NCI-H2227 (cell line): Measurements from ENCODE around the gene SH3BP5.

ENCODE experiments used
- DNase-seq: peaks from one replicate; lab custom pipeline; 2025; ENCODE audit not compliant: unreplicated experiment; lab: John Stamatoyannopoulos, UW

The SH3BP5 gene

DNA sequence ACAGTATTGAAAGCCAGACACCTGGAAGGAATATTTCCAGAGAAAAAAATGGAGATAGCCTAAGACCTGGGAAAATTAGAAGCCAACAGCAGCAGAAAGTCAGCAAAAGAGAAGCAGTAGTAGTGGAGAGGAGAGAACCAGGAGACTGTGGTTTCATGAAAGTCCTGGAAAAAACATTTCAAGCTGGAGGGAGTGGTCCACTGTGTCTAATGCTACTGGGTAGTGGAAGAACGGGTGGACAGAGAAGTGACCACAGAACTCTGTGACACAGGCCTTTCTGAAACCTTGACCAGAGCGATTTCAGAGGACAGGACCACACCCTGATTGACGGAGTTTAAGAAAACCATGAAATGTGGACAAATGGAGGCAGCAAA, 15.3 kb upstream of the SH3BP5 start:
- no peak for DNase-seq

DNA sequence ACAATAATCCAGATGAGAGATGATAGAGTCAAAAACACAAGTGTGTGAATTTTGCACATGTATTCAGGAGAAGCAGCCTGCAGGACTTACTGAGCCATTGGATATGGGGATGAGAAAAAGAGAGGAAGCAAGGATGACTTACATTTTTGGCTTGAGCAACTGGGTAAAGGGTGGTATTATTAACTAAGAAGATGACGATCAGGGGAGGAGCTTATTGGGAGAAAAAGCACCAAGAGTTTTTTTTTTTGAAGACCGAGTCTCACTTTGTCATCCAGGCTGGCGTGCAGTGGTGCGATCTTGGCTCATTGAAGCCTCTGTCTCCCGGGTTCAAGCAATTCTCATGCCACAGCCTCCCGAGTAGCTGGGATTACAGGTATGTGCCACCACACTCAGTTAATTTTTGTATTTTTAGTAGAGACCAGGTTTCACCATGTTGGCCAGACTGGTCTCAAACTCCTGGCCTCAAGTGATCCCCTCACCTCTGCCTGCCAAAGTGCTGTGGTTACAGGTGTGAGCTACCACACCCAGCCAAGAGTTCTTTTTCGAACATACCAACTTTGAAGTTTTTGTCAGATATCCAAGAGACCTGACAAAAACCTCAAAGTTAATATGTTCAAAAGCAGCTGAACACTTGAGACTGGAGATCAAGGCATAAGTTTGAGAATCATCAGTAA, 14.8 kb upstream of the SH3BP5 start:
- no peak for DNase-seq

DNA sequence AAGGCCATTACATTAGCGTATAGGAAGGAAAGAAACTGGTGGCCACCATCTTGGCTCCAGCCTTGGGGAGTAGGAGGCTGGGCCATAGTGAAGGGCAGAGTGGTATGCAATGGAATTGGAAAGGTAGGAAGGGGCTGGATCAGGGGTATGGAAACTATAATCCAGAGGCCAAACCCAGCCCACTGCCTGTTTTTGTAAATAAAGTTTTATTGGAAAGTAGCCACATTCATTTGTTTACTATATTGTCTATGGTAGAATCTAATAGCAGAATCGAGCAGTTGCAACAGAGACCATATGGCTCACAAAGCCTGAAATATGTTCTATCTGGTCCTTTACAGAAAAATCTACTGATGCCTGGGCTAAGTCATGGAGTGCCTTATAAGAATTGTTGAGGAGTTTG, 14.1 kb upstream of the SH3BP5 start:
- no peak for DNase-seq

DNA sequence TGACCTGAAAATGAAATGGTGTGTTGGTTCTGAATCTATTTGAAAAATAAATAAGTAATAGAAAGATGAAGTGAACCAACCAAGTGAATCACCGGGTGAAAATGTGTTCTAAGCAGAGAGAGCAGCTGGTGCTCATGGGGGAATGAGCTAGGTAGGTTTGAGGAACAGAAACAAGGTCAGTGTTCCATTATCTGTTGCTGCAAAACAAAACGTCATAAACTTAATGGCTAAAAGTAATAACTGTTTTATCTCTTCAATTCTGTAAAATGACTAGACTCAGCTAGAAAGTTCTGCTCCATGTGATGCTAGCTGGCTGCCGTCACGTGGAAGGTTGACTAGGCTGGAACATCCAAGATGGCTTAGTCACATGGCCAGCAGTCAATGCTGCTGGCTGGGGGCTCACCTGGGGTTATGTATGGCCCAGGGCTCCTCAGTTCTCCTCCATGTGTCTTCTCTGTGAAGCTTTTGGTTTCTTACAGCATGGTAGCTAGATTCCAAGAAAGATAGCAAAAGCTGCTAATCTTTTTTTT, 13.3 kb upstream of the SH3BP5 start:
- no peak for DNase-seq

DNA sequence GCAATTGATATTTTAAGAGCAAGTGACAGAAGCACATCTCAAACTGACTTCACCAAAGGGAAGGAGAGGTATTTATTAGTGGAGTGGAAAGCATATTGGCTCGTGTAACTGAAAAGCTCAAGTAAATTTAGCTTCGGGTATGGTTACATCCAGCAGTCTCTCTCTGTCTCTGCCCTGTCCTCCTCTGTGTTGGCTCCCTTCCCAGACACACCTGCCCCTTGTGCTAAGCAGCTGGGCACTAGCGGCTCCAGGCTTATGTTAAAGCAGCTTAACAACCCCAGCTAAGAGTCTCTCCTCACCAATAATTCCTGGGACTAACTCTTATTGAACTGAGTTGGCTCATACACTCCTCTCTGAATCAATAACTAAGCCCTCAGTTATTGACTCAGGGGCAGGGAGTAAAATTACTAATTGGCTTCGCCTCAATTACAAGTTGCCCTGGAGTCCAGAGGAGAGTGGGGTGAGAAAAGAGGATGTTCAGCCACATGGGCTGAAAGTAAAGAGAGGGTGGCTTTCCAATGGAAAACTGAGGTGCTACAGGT, 12.8 kb upstream of the SH3BP5 start:
- no peak for DNase-seq

DNA sequence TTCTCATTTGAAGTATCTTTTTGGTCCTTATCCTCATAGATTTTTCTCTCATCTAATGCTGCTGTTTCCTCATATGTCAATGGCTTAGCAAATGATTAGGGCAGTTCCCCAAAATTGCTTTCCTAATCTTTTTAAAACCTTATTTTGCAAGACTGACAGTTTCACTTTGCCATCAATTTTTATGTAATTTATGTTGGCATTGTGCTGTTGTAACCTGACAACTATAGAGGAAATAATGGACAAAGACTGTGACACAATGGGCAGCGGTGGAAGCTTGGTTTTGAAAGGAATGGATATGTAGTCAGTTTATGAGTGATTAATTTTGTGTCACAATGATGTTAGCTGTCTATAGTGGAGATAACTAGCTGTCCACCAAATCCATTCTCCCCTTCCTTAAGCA, 10.6 kb upstream of the SH3BP5 start:
- DNase-seq = no peak

DNA sequence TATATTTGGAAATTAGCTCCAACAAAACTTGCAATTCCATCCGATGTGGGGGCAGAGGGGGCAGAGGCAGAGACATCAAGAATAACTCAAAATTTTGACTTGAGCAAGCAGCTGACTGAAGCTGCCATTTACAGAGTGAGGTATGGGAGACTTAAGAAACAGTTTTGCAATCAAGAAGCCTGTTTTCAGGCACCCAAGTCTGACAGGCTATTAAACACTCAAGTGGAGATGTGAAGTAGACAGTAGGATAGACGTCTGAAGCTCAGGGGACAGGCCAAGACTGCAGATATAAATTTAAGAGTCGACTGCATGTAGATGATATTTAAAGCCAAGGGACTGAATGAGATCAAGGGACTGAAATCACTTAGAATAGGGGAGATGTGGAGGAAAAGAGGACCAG, 9.9 kb upstream of the SH3BP5 start:
- DNase-seq = no peak

DNA sequence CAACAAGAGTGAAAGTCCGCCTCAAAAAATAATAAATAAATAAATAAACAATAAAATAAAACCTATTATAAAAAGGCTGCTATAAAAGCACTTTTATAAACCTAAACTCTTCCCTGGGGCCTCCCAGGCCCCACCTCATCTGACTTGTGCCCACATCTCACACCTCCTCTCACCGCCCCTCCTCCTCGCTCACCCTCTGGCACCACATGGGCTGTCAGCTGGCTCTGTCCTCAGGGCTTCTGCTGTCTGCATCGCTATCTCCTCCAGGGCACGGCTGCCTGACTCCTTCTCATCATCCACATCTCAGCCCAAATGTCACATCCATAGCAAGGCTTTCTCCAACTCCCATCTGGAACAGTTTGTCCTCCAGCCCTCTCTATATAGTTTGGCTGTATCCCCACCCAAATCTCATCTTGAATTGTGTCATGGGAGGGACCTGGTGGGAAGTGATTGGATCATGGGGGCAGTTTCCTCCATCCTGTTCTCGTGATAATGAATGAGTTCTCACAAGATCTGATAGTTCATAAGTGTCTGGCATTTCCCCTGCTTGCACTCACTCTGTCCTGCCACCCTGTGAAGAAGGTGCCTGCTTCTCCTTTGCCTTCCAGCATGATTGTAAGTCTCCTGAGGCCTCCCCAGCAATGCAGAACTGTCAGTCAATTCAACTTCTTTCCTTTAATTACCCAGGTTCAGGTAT, 8.8 kb upstream of the SH3BP5 start:
- DNase-seq = no peak

DNA sequence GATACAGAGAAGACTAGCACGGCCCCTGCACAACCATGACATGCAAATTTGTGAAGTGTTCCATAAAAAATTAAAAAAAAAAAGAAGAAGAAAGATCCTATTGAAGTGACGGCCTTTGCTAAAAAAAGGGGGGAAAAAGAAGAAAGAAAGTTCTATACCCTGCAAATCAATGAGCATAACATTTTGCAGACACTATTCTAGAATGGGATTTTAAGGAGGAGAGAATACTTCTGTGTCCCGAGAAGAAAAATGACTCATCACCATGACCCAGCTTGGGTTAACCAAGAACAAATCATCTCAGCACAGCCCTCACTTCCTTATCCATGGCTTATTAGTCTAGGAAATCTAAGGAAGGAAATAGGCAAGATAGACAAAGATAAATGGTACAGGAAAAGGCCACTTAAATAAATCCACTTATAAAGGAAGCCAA, 7.4 kb upstream of the SH3BP5 start:
- DNase-seq = no peak

DNA sequence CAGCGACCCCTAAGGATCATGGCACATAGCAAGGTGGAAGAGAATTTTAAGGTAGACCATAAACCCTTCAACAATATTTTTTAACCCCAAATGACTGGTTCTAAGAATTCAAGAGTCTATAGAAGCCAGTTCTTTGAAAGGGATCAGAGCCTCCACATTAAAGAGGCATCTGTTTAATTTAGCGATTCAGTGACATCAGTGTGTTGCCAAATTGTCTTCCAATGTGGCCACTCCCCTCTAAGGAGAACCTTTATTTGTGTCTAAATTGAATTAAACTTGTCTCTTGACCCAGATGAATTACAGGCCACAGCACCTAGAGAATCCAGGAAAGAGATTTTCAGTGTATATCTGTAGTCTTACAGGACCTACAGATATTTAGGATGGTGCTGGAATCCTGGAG, 6.6 kb upstream of the SH3BP5 start:
- no peak for DNase-seq

DNA sequence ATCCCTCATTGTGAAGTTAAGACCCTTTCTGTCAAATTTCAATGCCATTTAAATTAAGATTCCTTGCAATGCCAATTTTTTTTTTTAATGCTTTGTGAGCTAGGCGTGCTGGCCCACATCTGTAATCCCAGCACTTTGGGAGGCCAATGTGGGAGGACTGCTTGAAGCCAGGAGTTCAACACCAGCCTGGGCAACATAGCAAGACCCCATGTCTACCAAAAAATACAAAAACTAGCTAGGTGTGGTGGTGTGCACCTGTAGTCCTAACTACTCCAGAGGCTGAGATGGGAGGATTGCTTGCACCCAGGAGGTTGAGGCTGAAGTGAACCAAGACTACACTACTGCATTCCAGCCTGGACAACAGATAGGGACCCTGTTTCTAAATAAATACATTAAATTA, 5.6 kb upstream of the SH3BP5 start:
- DNase-seq = no peak

DNA sequence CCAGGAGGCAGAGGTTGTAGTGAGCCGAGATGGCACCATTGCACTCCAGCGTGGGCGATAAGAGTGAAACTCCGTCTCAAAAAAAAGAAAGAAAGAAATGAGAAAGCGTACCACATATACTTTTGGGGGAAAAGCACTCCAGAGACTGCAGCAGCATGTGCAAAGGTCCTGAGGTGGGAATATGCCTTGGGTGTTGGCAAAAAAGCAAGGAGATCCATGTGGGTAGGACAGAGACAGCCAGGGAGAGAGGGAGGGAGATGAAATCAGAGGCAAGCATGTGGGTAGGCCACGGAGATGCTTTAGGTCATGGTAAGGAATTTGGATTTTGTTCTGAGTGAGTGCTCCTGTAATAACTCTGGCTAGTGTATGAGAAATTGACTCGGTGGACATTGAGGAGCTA, 3.7 kb upstream of the SH3BP5 start:
- no peak for DNase-seq

DNA sequence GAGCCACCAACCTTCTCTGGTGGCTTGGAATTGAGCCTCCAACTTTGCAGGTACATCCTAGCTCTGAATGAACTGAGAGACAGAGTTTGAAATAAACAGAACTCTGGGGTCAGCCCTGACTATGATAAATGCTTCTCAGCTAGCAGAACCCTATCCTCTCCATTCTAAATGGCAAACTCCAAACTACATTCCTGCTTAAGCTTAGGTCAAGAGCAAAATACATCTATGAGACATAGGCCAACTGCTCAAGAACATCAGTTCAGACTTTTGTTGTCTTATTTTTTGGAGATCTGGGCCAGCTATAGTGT, 1.5 kb upstream of the SH3BP5 start:
- DNase-seq = no peak

DNA sequence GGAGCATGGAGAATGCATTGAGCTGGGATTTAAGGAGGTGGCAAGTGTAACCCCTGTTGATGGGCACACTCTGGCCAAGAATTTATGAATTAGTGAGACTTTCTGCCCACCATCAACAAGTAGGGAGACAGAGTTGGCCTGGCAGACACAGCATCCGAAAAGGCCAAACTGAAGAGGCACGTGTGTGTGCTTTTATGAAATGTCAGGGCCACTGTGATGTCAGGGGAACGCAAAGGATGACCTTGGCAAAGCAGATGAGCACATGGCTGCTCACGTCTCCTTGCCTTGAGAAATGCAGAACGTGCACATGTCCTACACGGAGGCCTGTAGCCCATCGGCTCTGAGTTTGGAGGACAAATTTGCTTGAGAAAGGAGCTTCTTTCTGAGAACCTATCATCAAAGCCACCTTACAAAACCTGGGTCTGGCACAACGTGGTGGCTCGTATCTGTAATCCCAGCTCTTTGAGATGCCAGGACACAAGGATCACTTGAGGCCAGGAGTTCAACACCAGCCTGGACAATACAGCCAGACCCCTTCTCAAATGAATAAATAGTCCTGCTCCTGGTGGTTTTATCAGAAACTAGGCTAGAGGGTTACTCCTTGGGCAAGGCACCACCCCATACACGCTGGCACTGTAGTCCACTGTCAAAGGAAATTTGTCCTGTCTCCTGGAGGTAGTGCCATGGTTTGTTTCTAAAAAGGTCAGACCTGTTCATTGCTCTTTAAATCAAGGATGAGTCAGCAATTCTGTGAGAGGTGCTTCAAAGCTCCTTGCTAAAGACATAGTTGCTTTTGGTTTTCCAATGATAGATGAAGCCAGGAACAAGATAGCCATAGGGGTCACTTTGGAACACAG, 941 bp upstream of the SH3BP5 start:
- no peak for DNase-seq

DNA sequence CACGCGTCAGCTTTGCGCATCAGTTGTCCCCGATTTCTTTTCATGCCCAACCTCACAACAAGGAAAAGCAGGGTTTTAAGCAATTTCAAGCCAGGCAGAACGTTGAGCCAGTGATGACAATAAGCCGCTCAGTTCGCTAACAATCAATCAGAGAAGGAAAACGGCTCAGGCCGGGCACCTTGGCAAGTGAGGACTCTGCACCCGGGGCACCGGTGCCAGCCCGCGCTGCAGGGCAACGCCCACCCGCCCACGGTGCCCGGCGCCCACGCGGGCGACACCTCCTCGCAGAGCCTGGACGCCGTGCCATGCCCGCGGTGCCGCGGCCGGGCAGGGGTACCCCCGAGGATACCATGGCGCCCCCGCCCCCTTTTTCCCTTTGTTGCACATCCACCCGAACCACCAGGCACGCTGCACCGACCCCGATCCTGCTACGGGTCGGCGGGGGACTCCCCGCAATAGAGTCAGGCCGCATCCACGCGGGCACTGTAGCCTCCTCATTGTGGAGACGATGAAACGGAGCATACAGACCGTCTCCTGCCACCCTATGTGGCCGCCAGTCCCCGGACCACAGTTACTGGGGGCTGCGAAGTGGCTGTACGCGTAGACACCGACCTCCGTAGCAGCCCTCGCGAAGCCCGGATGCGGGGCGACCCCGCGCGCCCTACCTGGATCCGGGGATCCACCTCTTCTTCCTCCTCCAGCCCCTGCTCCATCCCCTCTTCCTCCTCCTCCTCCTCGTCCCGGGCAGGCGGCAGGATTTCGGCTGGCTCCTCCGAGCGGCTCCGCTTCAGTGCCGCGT, 581 bp downstream of the SH3BP5 start:
- peak; percentile 33 for DNase-seq

DNA sequence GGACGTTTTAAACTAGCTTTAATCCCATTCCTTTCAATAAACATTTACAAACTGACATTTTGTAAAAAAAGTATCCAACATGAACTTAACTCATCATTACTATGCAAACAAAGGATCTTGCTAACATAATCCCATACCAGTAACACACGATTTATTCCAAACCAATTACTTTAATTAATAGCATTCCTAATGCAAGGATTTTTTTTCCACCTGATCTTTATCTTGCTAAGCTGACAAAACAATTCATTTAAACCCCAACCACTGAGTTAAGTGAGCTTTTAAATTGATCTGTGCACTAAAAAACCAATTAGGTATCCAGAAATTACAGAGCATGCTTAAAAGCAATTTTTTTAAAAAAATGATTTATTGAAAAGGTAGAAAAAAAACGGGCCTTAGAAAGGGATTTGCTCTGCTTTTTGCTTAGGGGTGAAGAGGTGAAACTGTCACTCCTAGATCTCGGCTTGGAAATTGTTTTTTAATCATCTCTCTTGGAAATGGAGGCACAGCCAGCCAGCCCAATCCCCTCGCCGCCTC, 1.2 kb downstream of the SH3BP5 start:
- no peak for DNase-seq

DNA sequence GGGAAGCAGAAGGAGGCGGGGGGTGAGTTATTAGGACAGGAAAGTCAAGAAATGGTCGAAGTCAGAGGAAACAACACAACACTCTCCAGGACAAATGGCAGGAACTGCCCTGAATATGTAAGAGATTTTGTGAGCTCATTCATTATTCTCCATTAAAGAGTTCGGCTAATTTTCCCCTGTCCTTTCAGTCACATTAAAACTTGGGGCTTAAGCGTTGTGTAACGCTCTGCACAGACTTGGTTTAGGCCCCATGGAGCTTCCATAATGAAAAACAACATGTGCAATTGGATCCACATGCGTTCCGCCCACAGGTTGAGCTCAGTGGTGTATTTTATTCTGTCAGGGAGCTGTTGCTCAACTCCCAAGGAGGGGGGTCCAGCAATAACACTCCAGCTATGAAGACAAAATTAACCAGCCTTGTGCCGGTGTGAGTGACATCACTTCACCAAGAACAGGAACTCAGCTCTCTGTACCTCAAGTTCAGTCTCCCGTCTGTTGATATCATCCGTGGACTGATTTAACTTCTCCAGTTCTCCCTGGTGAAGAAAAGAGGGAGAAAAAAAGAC, 2.3 kb downstream of the SH3BP5 start:
- DNase-seq = peak; percentile 35

DNA sequence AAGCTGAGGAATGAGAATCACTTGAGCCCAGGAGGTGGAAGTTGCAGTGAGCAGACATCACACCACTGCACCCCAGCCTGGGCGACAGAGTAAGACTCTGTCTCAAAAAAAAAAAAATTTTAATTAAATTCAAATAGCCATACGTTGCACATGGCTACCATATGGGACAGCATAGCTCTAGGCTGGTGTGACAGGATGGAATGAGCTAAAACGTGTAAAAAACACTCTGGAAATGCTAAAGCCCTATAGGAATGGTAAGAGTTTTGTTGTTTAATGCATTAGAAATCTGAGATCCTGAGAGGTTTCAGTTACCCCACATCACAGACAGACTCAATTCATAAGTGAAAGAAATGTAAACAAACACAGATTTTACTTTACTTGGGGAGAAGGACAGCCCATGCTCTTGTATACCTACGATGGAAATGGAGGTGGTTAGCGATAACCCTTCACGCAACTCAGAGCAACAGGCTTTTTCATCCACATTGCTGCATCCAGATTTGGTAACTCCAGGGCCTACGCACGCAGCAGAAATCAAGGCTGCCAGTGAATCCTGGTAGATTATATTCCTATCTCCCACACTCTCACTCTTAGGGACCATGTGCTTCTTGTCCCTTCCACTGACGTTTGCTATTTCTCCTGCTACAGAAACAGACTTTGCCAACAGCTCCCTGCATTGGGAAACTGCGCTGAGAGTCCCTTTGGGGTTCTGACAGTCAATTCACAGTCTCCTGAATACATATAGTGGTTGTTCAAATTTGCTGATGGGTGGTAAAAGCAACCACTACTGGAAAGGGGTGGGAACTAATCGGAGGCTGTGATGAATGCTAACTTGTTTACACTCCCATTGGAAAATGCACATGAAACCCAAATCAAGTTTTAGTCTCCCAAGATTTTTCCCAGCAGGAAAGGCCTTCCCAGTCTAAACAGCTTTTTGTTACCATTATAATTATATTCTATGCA, 3.1 kb downstream of the SH3BP5 start:
- DNase-seq = no peak

DNA sequence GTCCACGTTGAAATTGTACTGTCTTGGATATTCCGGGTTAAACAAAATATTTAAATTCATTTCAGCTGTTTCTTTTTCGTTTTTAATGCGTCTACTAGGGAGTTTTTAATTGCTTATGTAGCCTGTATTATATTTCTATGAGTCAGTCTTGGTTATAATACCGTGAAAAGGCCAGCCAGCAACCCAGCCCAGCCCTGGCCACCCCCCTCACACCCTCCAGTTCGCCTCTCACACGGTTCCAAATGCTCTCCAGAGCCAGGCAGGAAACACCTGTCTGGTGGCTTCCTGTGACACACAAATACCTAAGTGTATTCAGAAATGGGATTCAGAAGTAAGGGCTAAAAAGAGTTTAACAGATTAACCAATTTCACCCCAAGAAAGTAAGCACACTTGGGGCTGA, 4.4 kb downstream of the SH3BP5 start:
- no peak for DNase-seq
